HuH-7 (cell line): ENCODE results near the gene RCAN2.

Experiments used
- DNase-seq: peaks from one replicate; pipeline ENCODE4 v3.0.0; 2011; ENCODE audit warnings: low spot score

Gene RCAN2

GRCh38 chr6:46211917-46212316, 279.3 kb downstream of the RCAN2 start:
- no peak for DNase-seq

- DNase-seq: no peak
Measured at GRCh38 chr6:46210294-46210693, 281.0 kb downstream of the RCAN2 start.

- DNase-seq: no peak
Measured at GRCh38 chr6:46208303-46208702, 282.9 kb downstream of the RCAN2 start.

GRCh38 chr6:46207174-46207573, 284.1 kb downstream of the RCAN2 start:
- DNase-seq: no peak

- DNase-seq: no peak
Measured at GRCh38 chr6:46204880-46205650, 286.2 kb downstream of the RCAN2 start.

- no peak for DNase-seq
Measured at GRCh38 chr6:46203391-46204177, 287.7 kb downstream of the RCAN2 start.

GRCh38 chr6:46201702-46202101, 289.5 kb downstream of the RCAN2 start:
- DNase-seq: no peak

GRCh38 chr6:46199387-46199786, 291.9 kb downstream of the RCAN2 start:
- no peak for DNase-seq

- DNase-seq: no peak
Measured at GRCh38 chr6:46191961-46192360, 299.3 kb downstream of the RCAN2 start.

GRCh38 chr6:46190889-46191288, 300.4 kb downstream of the RCAN2 start:
- DNase-seq: no peak

GRCh38 chr6:46189726-46190125, 301.5 kb downstream of the RCAN2 start:
- DNase-seq: no peak

GRCh38 chr6:46186583-46186982, 304.7 kb downstream of the RCAN2 start:
- DNase-seq: no peak

GRCh38 chr6:46184114-46184513, 307.1 kb downstream of the RCAN2 start:
- no peak for DNase-seq

GRCh38 chr6:46175976-46176375, 315.3 kb downstream of the RCAN2 start:
- no peak for DNase-seq

- DNase-seq: no peak
Measured at GRCh38 chr6:46175446-46175845, 315.8 kb downstream of the RCAN2 start.

- no peak for DNase-seq
Measured at GRCh38 chr6:46174904-46175303, 316.3 kb downstream of the RCAN2 start.

GRCh38 chr6:46172176-46172575, 319.1 kb downstream of the RCAN2 start:
- no peak for DNase-seq
